Ascending aorta (tissue), 2 donors: ENCODE data around the gene ALG5. TPM values are rescaled to one million over a fixed set of nuclear protein-coding genes. Genes with fewer than 3 reads are reported as not detected.

ENCODE experiments used
- DNase-seq, 2 donors: peaks; one replicate each; pipeline ENCODE4 v3.0.0-alpha.2; 2019; ENCODE audit warnings: low spot score in 2 of 2
- H3K27ac ChIP-seq, 2 donors: fragments of 200-600 bp; sonication (generic); one replicate each; pipeline ENCODE4 v1.5.1; 2016 to 2017; ENCODE audit warnings: mild to moderate bottlenecking in 1 of 2
- H3K27me3 ChIP-seq: fragments of 200-600 bp; sonication (generic); one replicate; pipeline ENCODE4 v1.5.1; 2017
- H3K36me3 ChIP-seq, 2 donors: fragments of 200-600 bp; sonication (generic); one replicate each; pipeline ENCODE4 v1.5.1; 2016
- H3K4me1 ChIP-seq, 2 donors: fragments of 200-600 bp; sonication (generic); one replicate each; pipeline ENCODE4 v1.5.1; 2016 to 2017; ENCODE audit warnings: mild to moderate bottlenecking in 1 of 2
- H3K4me3 ChIP-seq, 2 donors: fragments of 200-600 bp; sonication (generic); one replicate each; pipeline ENCODE4 v1.5.1; 2016 to 2017; ENCODE audit warnings: mild to moderate bottlenecking in 1 of 2
- H3K9me3 ChIP-seq, 2 donors: fragments of 200-600 bp; sonication (generic); one replicate each; pipeline ENCODE4 v1.5.1; 2016
- intact Hi-C: fragments of 100-400 bp; cut with DNase I; formaldehyde crosslinking; loops from one replicate; pipeline ENCODE4 v1.15.1; 2023
- total RNA-seq: library from RNA; depleted of rRNA; stranded (reverse); fragments of >200 nt; gene quantifications from one replicate; pipeline ENCODE4 v1.1.0, GENCODE V29; 2016
- TF ChIP-seq, protein P1 (sequence below), 3 experiments: fragments of 200-600 bp in 2 of 3; fragments of 450-650 bp in 1 of 3; sonication (generic) in 2 of 3; IDR thresholded peaks; one replicate each; pipeline ENCODE4 v1.5.1; 2016 to 2019; ENCODE audit warnings: antibody characterized with exemption in 3 of 3, mild to moderate bottlenecking in 1 of 3, moderate library complexity in 1 of 3

ALG5 gene, protein sequence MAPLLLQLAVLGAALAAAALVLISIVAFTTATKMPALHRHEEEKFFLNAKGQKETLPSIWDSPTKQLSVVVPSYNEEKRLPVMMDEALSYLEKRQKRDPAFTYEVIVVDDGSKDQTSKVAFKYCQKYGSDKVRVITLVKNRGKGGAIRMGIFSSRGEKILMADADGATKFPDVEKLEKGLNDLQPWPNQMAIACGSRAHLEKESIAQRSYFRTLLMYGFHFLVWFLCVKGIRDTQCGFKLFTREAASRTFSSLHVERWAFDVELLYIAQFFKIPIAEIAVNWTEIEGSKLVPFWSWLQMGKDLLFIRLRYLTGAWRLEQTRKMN
- total RNA-seq: 26.7 TPM

- Histone ChIP-seq H3K4me3 (peak within 1 kb of the TSS; percentile 88 to 98), H3K27me3 (no peaks in the 10 kb centered on the region), H3K9me3 (no peaks in the 10 kb centered on the region), H3K4me1 (peaks cover 3 to 5% of the 10 kb centered on the region in 2 donors), H3K27ac (peak within 1 kb of the TSS; percentile 98 to 100), H3K36me3 (peaks cover 0 to 22% of the 10 kb centered on the region in 2 donors)
- TF ChIP-seq, protein P1, sequence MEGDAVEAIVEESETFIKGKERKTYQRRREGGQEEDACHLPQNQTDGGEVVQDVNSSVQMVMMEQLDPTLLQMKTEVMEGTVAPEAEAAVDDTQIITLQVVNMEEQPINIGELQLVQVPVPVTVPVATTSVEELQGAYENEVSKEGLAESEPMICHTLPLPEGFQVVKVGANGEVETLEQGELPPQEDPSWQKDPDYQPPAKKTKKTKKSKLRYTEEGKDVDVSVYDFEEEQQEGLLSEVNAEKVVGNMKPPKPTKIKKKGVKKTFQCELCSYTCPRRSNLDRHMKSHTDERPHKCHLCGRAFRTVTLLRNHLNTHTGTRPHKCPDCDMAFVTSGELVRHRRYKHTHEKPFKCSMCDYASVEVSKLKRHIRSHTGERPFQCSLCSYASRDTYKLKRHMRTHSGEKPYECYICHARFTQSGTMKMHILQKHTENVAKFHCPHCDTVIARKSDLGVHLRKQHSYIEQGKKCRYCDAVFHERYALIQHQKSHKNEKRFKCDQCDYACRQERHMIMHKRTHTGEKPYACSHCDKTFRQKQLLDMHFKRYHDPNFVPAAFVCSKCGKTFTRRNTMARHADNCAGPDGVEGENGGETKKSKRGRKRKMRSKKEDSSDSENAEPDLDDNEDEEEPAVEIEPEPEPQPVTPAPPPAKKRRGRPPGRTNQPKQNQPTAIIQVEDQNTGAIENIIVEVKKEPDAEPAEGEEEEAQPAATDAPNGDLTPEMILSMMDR (IDR thresholded peaks at IDR 0.05): peak; percentile 74 to 91 (median 87)
- intact Hi-C loops: loop anchor here (1.0 to 5.0 kb wide), 2 partner anchors 79 to 652 kb away; partner anchors contain the start of genes SMAD9 and SPART
- DNase-seq: peak; percentile 23 to 93
These were observed at the start of gene ALG5 for GRCh38 chr13:36999054-36999714. TSS of gene ALG5 (minus strand) at chr13:36999340. CDS start at chr13:36999300, 40 bp downstream.

DNA sequence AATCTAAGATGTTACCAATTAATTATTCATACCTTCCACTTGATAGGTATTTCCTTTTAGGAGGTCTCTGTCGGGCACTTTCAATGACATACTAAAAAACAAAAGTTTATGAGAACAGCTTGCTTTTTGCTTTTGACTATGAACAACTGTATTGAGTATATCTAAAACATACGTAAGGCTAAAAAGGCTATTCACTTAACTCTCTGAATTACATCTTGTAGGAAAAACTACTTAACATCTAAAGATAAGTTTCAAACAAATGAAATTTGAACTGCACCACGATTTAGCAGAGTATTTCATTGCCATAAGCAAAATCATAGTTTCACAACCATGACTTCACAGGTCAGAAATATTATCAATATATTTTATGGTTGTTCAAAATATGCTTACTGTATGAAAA is 48.7 kb upstream of the ALG5 start:
- H3K36me3 ChIP-seq: peaks cover 21 to 41% of the 10 kb centered on the region in 2 donors
- DNase-seq: no peak
- TF ChIP-seq, protein P1 (IDR thresholded peaks at IDR 0.05): no peak
- no peaks in the 10 kb centered on the region for H3K27me3 ChIP-seq
- H3K27ac ChIP-seq: no peak overlapping the region
- intact Hi-C loops: no loop called here
- no peaks in the 10 kb centered on the region for H3K9me3 ChIP-seq
- no peak overlapping the region for H3K4me3 ChIP-seq
- no peaks in the 10 kb centered on the region for H3K4me1 ChIP-seq

DNA sequence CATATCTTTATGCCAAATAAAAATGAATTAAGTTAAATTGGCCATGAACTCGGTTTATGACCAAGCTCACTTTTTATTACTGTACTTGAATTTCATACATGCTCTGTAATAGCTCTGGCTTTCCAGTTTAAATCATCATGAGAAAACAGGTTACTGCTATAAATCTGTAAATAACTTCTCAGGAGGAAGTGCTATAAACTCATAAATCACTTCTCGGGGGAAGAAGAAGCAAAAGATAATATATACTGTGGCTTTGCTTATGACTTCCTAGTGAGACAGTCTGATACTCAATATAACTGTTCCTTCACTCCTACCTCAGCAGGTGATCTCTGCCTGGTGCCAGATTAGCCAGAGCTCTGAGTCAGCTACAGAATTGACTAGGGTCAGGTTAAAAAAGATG is 47.9 kb upstream of the ALG5 start:
- H3K9me3 ChIP-seq: no peaks in the 10 kb centered on the region
- TF ChIP-seq, protein P1 (IDR thresholded peaks at IDR 0.05): no peak
- no peaks in the 10 kb centered on the region for H3K4me1 ChIP-seq
- no peak for DNase-seq
- H3K4me3 ChIP-seq: no peak overlapping the region
- intact Hi-C loops: no loop called here
- H3K27ac ChIP-seq: no peak overlapping the region
- H3K27me3 ChIP-seq: no peaks in the 10 kb centered on the region
- peaks cover 29 to 49% of the 10 kb centered on the region in 2 donors for H3K36me3 ChIP-seq

- DNase-seq: no peak
- H3K27ac ChIP-seq: no peak overlapping the region
- H3K4me3 ChIP-seq: no peak overlapping the region
- TF ChIP-seq, protein P1 (IDR thresholded peaks at IDR 0.05): no peak
- H3K4me1 ChIP-seq: no peaks in the 10 kb centered on the region
- intact Hi-C loops: no loop called here
- no peaks in the 10 kb centered on the region for H3K9me3 ChIP-seq
- no peaks in the 10 kb centered on the region for H3K27me3 ChIP-seq
- H3K36me3 ChIP-seq: peaks cover 39 to 59% of the 10 kb centered on the region in 2 donors
These were observed 46.9 kb upstream of the ALG5 start for GRCh38 chr13:37046062-37046461.

DNA sequence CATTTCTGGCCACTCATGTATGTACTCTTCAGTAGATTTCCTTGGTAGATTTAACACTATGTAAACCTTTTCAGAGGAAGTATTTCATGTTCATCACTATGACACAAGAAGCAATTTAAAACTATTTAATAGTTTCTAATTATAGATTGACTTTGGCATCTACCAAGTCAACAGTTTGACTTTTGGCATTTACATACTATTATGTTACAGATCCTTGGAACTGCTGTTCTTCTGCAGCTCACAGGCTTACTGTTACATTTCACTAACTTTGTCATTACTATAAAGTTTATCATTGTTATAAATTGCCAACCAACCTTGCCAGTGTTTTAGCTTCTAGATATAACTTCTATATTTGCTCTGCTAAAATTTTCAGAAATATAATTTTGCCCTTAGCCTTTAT is 41.6 kb upstream of the ALG5 start:
- H3K9me3 ChIP-seq: no peaks in the 10 kb centered on the region
- H3K36me3 ChIP-seq: peaks cover 63 to 87% of the 10 kb centered on the region in 2 donors
- no peaks in the 10 kb centered on the region for H3K4me1 ChIP-seq
- intact Hi-C loops: no loop called here
- H3K27me3 ChIP-seq: no peaks in the 10 kb centered on the region
- no peak overlapping the region for H3K4me3 ChIP-seq
- no peak for DNase-seq
- TF ChIP-seq, protein P1 (IDR thresholded peaks at IDR 0.05): no peak
- H3K27ac ChIP-seq: no peak overlapping the region
